ENCODE results near the gene CAMTA1. TPM values are rescaled to one million over a fixed set of nuclear protein-coding genes. Genes with fewer than 3 reads are reported as not detected.

Gene CAMTA1
- polyA plus RNA-seq, 1 of the 3 experiments (the other 2 are of a cell fraction): 63.1 TPM

DNA sequence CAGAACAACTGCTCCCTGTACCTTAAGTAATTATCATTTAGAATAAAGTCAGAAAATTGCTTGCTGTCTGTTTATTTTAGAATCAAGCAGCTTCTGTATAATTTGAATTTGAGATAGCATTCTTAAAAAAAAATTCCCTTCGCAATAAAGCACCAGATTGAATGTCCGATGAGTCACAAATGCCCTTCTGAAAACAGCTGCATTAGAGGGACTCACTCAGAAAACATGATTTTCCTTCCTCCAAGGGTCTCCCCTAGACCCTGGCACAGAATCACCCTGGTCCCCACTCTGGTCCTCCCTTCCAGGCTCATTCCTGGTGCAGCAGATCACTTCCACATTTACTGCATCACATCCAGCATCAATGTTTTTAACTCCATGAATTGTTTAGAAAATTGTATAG lies 514.7 kb downstream of the CAMTA1 start (continued):
- TF ChIP-seq MXI1 (IDR thresholded peaks at IDR 0.05; ENCODE audit: low read depth, low read length) (no peak), RFX5 (IDR thresholded peaks at IDR 0.05; ENCODE audit: low read length) (no peak), NFIC (IDR thresholded peaks at IDR 0.05; ENCODE audit: borderline replicate concordance) (peak; percentile 61), TAF1 (IDR thresholded peaks at IDR 0.05; ENCODE audit: borderline replicate concordance, low read depth, low read length) (no peak), RXRA (IDR thresholded peaks at IDR 0.05; ENCODE audit: borderline replicate concordance, low read depth) (0 out of 2 replicates have a peak, but pooled peaks have one; percentile 15), GATA2 (CRISPR knock-in tag; IDR thresholded peaks at IDR 0.05) (no peak), FOXM1 (IDR thresholded peaks at IDR 0.05; ENCODE audit: low read depth) (no peak)
- TF ChIP-seq, protein P1, sequence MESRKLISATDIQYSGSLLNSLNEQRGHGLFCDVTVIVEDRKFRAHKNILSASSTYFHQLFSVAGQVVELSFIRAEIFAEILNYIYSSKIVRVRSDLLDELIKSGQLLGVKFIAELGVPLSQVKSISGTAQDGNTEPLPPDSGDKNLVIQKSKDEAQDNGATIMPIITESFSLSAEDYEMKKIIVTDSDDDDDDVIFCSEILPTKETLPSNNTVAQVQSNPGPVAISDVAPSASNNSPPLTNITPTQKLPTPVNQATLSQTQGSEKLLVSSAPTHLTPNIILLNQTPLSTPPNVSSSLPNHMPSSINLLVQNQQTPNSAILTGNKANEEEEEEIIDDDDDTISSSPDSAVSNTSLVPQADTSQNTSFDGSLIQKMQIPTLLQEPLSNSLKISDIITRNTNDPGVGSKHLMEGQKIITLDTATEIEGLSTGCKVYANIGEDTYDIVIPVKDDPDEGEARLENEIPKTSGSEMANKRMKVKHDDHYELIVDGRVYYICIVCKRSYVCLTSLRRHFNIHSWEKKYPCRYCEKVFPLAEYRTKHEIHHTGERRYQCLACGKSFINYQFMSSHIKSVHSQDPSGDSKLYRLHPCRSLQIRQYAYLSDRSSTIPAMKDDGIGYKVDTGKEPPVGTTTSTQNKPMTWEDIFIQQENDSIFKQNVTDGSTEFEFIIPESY (IDR thresholded peaks at IDR 0.05; ENCODE audit: borderline replicate concordance, low read depth): no peak
- TF ChIP-seq, protein P2, sequence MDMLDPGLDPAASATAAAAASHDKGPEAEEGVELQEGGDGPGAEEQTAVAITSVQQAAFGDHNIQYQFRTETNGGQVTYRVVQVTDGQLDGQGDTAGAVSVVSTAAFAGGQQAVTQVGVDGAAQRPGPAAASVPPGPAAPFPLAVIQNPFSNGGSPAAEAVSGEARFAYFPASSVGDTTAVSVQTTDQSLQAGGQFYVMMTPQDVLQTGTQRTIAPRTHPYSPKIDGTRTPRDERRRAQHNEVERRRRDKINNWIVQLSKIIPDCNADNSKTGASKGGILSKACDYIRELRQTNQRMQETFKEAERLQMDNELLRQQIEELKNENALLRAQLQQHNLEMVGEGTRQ (IDR thresholded peaks at IDR 0.05; ENCODE audit: borderline replicate concordance, low read depth, low read length): no peak

DNA sequence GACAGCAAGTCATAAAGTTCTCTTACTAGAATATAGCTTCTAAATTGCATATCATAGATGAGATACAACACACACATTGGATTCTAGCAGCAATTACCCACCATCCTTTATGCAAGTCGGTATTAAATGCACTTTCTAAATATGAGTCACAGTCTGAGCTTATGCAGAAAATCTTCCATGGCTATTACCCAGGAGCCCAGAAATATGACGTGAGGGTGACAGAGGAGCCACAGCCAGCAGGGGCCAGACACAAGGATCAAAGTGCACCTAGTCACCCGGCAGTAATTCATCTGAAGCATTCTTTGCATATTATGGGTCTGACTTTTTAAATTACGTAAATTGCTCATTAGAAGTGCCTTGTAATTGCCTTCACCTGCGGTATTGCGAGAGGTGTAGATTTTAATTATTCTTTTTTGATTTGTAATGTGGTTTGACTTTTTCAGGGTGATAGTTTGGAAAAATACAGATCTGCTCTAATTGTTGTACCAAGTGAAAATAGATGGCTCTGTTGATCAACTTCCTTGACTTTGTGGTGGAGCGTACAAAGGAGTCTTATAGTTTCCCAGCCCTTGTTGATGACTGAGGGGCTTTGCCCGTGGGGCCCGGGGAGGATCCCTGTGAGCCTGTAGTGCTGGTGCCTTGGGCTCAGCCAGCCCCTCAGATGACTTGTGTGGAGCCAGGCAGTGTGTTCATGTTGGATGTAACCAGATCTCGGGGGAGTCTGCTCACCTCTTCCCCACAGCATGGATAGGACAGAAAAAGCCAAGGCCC lies 515.8 kb downstream of the CAMTA1 start:
- TF ChIP-seq SIN3A (IDR thresholded peaks at IDR 0.05; ENCODE audit: borderline replicate concordance, low read depth, low read length) (no peak), EP300 (IDR thresholded peaks at IDR 0.05; ENCODE audit: borderline replicate concordance in 1 of 2, low read depth in 1 of 2, low read length in 1 of 2) (peak in 1 of 2 experiments; percentile 84; a peak in 2 of 4 replicates), TEAD4 (IDR thresholded peaks at IDR 0.05; ENCODE audit: borderline replicate concordance, insufficient read depth) (peak; percentile 81; the same call in 1 of the 2 replicates), RAD21 (IDR thresholded peaks at IDR 0.05; ENCODE audit: low read length) (no peak), RFX5 (IDR thresholded peaks at IDR 0.05; ENCODE audit: low read length) (no peak), NFIC (IDR thresholded peaks at IDR 0.05; ENCODE audit: borderline replicate concordance) (peak; percentile 51; the same call in 1 of the 2 replicates), POLR2AphosphoS5 (IDR thresholded peaks at IDR 0.05; ENCODE audit: low read depth, low read length) (no peak), RXRA (IDR thresholded peaks at IDR 0.05; ENCODE audit: borderline replicate concordance, low read depth) (peak; percentile 59; the same call in 1 of the 2 replicates), GATA2 (CRISPR knock-in tag; IDR thresholded peaks at IDR 0.05) (no peak), FOXM1 (IDR thresholded peaks at IDR 0.05; ENCODE audit: low read depth) (peak; percentile 53; the same call in 1 of the 2 replicates), CHD2 (IDR thresholded peaks at IDR 0.05; ENCODE audit: low read length, partially characterized antibody) (no peak), ELF1 (IDR thresholded peaks at IDR 0.05) (no peak), FOSL2 (IDR thresholded peaks at IDR 0.05; ENCODE audit: borderline replicate concordance, low read depth) (peak; percentile 76), TCF12 (IDR thresholded peaks at IDR 0.05) (peak; percentile 76), JUND (IDR thresholded peaks at IDR 0.05) (peak; percentile 80)
- TF ChIP-seq, protein P3, sequence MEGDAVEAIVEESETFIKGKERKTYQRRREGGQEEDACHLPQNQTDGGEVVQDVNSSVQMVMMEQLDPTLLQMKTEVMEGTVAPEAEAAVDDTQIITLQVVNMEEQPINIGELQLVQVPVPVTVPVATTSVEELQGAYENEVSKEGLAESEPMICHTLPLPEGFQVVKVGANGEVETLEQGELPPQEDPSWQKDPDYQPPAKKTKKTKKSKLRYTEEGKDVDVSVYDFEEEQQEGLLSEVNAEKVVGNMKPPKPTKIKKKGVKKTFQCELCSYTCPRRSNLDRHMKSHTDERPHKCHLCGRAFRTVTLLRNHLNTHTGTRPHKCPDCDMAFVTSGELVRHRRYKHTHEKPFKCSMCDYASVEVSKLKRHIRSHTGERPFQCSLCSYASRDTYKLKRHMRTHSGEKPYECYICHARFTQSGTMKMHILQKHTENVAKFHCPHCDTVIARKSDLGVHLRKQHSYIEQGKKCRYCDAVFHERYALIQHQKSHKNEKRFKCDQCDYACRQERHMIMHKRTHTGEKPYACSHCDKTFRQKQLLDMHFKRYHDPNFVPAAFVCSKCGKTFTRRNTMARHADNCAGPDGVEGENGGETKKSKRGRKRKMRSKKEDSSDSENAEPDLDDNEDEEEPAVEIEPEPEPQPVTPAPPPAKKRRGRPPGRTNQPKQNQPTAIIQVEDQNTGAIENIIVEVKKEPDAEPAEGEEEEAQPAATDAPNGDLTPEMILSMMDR (IDR thresholded peaks at IDR 0.05): no peak
- TF ChIP-seq, protein P4, sequence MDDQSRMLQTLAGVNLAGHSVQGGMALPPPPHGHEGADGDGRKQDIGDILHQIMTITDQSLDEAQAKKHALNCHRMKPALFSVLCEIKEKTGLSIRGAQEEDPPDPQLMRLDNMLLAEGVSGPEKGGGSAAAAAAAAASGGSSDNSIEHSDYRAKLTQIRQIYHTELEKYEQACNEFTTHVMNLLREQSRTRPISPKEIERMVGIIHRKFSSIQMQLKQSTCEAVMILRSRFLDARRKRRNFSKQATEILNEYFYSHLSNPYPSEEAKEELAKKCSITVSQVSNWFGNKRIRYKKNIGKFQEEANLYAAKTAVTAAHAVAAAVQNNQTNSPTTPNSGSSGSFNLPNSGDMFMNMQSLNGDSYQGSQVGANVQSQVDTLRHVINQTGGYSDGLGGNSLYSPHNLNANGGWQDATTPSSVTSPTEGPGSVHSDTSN (IDR thresholded peaks at IDR 0.05): peak; percentile 69
- Histone ChIP-seq H3K9ac (peak overlapping the region; percentile 76; the same call in 1 of the 2 replicates), H3K4me2 (peak overlapping the region; percentile 80), H3K79me2 (ENCODE audit: insufficient read depth) (no peaks in the 10 kb centered on the region), H3K4me1 (ENCODE audit: control insufficient read depth in 1 of 2, insufficient read depth in 2 of 2, low read depth in 1 of 2, low read length in 1 of 2) (peaks cover 18 to 29% of the 10 kb centered on the region in 2 experiments; a peak in 3 of 4 replicates), H3K27me3 (ENCODE audit: insufficient read depth) (no peaks in the 10 kb centered on the region), H3K9me3 (0 out of 2 replicates have a peak, but pooled peaks cover 4% of the 10 kb centered on the region), H3K36me3 (replicated peaks in 1 of 2; ENCODE audit: control insufficient read depth in 1 of 2, insufficient read depth in 2 of 2, low read length in 1 of 2) (no peaks in the 10 kb centered on the region), H4K20me1 (ENCODE audit: insufficient read depth) (no peaks in the 10 kb centered on the region), H3K27ac (ENCODE audit: low read depth in 2 of 2, low read length in 1 of 2) (peak overlapping the region; percentile 51 to 100; a peak in 3 of 4 replicates), H3K4me3 (ENCODE audit: low read depth in 2 of 2, low read length in 1 of 2) (no peak overlapping the region), H2AFZ (ENCODE audit: low read depth) (peak overlapping the region; percentile 63; the same call in 1 of the 2 replicates), H3F3A (replicated peaks; ENCODE audit: insufficient read depth) (peaks cover 37% of the 10 kb centered on the region), H3K9me2 (no peaks in the 10 kb centered on the region)
- no peak for DNase-seq
- 34% methylated on average over 8 of the region's 10 CpGs for WGBS (ENCODE audit: low lambda C conversion rate)
- CTCF ChIA-PET: interaction anchor here (0.8 to 1.8 kb wide), 2 partner anchors 12 to 213 kb away, joined by 3 to 8 read pairs; no protein-coding TSS in a partner anchor
- POLR2A ChIA-PET: no interaction called here
